Body of pancreas (tissue), 4 donors: ENCODE measurements around the gene MYL11.

Experiments
- POLR2A ChIP-seq, 3 donors: fragments of 450-650 bp; IDR thresholded peaks; one replicate each; pipeline ENCODE4 v1.6.1; 2016; ENCODE audit warnings: antibody characterized with exemption in 3 of 3, mild to moderate bottlenecking in 2 of 3
- TF ChIP-seq, protein P1 (sequence below), 7 experiments: fragments of 450-650 bp in 4 of 7; fragments of 200-600 bp in 3 of 7; sonication (generic) in 3 of 7; IDR thresholded peaks; one replicate each; pipeline ENCODE4 v1.5.1; 2016 to 2019; ENCODE audit warnings: antibody characterized with exemption in 7 of 7

DNA sequence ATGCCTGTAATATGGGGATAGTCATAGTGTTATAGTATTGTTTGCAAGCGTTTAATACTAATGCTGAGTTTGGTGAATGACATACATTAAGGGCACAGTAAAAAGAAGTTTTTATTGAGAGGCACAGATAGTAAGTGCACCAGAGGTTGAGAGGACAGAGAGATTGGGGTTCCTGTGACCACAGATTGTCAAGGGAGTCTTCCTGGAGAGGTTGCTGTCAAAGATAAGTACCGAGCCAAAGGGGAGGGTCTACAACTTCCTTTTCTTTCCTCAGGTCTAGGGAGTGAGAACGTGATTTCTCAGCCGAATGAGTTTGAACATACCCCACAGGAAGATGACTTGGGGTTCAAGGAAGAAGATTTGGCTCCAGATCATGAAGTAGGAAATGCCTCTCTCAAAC lies 22.5 kb downstream of the MYL11 start:
- no peak for TF ChIP-seq POLR2A (IDR thresholded peaks at IDR 0.05)
- TF ChIP-seq, protein P1, sequence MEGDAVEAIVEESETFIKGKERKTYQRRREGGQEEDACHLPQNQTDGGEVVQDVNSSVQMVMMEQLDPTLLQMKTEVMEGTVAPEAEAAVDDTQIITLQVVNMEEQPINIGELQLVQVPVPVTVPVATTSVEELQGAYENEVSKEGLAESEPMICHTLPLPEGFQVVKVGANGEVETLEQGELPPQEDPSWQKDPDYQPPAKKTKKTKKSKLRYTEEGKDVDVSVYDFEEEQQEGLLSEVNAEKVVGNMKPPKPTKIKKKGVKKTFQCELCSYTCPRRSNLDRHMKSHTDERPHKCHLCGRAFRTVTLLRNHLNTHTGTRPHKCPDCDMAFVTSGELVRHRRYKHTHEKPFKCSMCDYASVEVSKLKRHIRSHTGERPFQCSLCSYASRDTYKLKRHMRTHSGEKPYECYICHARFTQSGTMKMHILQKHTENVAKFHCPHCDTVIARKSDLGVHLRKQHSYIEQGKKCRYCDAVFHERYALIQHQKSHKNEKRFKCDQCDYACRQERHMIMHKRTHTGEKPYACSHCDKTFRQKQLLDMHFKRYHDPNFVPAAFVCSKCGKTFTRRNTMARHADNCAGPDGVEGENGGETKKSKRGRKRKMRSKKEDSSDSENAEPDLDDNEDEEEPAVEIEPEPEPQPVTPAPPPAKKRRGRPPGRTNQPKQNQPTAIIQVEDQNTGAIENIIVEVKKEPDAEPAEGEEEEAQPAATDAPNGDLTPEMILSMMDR (IDR thresholded peaks at IDR 0.05), result no peak
